HG02970 (cell line): ENCODE data around the gene STIMATE.

ENCODE experiments used
- ATAC-seq: cut with Tn5 transposase; IDR thresholded peaks from one replicate; pipeline ENCODE4 v1.9.1; 2021; ENCODE audit warnings: mild to moderate bottlenecking, moderate library complexity, moderate number of reproducible peaks; ENCODE audit not compliant: unreplicated experiment, low FRiP score

STIMATE gene

GRCh38 chr3:52895418-52895817 is 1.9 kb downstream of the STIMATE start:
- ATAC-seq: no peak

DNA sequence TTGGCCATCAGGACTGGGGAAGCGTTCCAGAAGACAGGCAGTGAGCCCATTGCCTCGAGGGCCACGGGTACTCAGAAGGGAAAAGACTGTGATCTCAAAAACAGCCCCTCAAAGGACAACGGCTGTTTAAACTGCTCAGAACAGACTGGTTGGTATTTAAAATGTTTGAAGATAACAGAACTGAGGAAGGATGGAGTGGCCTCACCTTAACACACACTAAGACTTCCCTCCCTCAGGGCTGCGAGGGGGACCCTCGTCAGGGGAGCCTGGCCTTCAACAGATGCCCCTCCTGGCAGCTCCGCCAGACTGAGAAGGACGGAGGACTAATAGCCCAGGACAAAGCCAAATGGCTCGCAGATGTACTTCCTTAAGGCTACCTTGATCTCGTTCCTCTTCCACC is 2.6 kb downstream of the STIMATE start:
- ATAC-seq: no peak

GRCh38 chr3:52893723-52894122 is 3.6 kb downstream of the STIMATE start:
- no peak for ATAC-seq

- ATAC-seq: no peak
These were observed 4.6 kb downstream of the STIMATE start for GRCh38 chr3:52892625-52893311.

- no peak for ATAC-seq
These were observed 5.1 kb downstream of the STIMATE start for GRCh38 chr3:52892290-52892624.

- no peak for ATAC-seq
These were observed 5.7 kb downstream of the STIMATE start for GRCh38 chr3:52891615-52892081.

DNA sequence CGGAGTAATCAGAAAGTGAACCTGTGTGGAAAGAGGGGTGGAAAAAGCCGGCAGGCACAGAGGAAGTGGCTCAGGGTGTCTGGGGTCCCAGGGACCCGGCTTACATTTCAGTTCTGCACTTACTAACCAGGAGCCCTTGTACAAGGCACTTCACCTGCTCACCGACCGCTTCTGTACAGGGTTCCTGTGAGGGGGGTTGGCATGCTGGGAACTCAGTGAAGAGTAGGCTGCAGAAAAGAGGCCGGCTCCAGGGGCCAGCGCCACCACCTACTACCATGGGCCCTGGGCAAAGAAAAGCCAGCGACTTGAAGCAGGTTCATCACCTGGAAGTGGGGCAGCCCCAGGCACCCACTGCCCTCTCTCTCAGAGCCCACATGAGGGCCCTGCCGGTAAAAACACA is 6.2 kb downstream of the STIMATE start:
- ATAC-seq: no peak

- ATAC-seq: no peak
These were observed 6.6 kb downstream of the STIMATE start for GRCh38 chr3:52890735-52891134.

DNA sequence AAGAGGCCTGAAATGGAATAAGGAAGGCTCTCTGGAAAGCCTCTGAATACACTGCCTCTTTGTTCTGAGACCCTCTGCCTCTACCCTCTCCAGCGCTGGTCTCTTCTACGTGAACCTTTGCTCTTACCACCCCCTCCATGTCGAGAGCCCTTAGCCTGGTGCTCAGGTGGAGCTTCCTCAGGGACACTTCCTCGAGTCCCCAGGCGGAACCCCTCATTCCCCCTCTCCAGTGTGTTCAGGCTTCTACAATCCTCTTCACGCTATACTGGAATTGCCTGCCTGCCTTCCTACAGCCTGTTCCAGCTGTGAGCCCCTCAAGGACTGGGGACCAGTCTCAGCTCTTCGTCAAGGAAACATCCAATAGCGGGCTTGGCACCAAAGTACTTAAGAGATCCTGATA is 7.4 kb downstream of the STIMATE start:
- ATAC-seq: no peak

- ATAC-seq: no peak
These were observed 10.2 kb downstream of the STIMATE start for GRCh38 chr3:52887166-52887565.

DNA sequence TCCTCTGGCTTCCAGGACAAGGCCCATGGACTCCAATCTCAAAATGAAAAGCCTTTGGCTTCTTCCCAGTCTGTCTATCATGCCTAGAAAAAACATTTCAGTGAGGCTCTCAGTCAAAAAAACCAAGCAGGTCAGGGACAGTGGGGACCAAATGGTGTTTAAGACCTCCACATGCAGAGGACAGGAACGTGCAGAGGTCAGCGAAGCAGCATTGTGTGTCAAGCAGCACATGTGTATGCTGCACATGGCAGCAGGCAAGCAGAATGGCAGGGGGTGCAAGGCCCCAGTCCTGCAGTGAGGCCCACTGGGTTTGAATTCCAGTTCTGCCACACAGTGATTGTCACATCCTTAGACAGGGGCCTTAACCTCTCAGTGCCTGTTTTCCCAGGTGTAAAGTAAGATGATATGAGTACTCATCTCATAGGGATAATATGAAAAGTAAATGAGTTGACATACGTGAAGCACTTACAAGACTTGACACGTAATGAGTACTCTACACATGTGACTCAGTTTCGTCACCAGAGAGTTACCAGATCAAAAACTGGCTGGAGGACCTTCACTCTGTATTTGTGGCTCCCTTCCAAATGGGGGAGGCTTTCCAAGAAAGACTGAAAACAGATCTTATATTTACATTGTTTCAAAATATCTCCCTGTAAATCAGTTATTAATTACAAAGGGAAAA is 11.2 kb downstream of the STIMATE start:
- ATAC-seq: no peak

GRCh38 chr3:52882377-52882776 is 15.0 kb downstream of the STIMATE start:
- no peak for ATAC-seq

DNA sequence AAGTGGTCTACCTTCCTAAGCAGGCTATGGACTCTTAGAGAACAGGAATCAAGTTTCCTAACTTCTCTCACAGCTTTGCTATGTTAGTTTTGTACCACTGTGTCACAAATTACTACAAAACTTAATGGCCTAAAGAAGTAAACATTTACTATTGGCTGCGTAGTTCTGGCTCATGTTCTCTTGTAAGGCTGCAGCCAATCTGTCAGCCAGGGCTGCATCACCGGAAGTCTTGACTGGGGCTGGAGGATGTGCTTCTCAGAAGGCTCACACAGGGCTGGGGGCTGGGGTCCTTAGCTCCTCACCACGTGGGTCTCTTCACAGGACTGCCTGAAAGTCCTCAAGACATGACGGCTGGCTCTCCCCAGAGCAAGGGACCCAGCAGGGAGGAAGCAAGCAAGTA is 15.5 kb downstream of the STIMATE start:
- ATAC-seq: no peak

DNA sequence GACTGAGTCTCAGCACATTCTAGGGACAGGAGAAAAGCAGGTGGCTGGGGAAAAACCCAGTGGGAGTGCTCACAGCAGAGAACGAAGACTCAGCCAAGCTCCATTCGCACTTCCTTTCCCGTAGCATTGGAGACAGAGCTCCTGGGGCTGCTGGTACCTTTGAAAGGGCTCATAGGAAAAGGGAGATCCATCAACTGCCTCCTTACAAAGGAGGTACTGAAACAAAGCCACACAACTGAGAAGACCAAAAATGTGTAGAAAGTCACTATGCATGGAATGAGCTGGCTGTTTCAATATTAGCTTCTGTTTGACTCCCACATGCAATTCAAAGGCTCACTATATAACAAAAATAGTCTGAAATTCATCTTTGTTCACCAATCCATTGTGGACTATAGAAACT is 16.9 kb downstream of the STIMATE start:
- ATAC-seq: no peak

DNA sequence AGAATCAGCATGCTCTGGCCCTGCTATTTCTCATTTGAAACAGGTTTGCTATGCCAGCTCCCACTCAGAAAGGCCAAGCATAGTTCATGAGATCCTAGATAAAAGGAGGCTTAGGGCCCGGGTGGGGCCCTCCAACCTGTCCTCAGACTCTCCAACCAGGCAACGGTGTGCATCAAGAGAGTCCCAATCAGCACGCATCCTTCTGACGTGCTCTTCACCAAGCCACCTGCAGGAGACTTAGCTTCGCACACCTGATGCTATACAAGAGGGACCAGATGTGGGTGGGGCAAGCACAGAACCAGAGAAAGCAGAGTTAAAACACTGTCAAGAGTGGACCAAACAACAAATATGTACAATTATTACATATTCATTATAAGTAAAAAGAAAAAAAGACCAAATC is 17.3 kb downstream of the STIMATE start:
- ATAC-seq: no peak

- ATAC-seq: no peak
These were observed 17.8 kb downstream of the STIMATE start for GRCh38 chr3:52879581-52879980.

DNA sequence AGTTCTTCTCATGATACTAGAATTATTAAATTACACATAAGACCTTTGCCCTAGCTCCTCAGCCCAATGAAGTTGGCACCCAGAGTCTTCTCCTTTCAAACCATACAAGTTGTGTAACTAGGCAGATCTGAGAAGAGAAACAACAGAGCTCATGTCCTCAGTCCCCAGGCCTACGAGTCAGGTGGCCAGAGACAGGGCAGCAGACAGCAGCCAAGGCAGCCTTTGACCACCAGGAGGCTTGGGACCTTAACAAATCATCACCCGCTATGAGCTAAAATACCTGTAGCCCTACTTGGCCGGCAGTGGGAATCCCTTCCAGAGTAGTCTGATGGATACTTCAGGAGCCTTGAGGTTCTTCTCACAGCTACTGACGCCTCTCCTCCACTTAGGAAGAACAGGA is 18.3 kb downstream of the STIMATE start:
- no peak for ATAC-seq

DNA sequence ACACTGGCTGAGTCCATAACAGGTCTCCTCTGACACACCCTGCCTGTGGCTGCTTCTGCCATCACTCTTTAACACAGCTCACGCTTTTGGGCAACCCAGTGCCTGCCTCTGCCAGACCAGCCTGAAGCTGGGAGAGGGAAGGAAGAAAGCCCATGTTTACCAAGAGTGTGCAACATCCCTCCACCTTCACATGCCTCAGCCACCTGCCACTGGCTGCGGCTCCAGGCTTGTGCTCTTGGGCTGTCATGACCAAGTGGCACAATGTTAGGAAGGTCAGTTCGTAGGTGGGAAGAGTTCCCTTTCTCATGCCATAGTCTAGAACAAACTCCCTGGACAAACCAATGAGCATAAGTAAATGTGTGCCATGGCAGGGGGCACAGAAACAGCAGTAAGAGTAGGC is 20.3 kb downstream of the STIMATE start:
- no peak for ATAC-seq

DNA sequence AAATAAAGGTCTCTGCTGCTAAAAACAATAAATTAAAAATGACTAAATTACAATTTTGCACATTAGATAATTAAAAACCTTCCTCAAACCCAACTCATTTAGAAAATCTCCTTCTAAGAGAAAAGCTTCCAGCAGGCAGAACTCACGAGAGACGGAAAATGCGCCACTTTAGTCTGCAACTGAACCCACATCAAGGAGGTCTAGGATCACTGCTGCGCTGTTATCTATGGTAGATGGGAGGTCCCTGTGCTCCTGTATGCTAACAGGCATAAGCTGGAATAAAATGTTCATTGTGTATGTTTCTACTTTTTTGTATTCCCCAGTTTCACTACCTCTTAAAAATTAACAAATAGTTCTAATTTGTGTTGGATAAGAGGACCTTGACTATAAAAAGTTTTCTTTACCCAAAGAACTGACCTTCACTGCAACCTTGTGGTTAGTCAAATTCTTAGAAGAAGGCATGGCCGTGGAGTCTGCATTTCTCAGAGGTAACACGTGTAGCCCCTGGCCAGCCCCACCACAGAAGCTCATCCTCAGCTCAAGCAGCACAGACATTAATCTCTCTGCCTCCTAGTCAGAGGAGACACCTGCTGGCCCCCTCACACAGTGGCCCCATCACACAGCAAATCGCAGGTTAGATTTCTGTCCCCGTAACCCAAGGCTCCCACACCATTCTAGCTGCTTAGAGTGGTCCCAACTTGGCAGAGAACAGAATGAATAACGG is 22.3 kb downstream of the STIMATE start:
- no peak for ATAC-seq

GRCh38 chr3:52874160-52874701 is 23.1 kb downstream of the STIMATE start:
- no peak for ATAC-seq

GRCh38 chr3:52873433-52874159 is 23.8 kb downstream of the STIMATE start:
- no peak for ATAC-seq
